HG02623 (cell line): Measurements from ENCODE around the gene MAGI1.

Source experiments
- ATAC-seq: cut with Tn5 transposase; IDR thresholded peaks from one replicate; pipeline ENCODE4 v1.9.1; 2021; ENCODE audit warnings: moderate library complexity; ENCODE audit not compliant: unreplicated experiment

MAGI1 gene

GRCh38 chr3:65948841-65949573 lies 89.7 kb downstream of the MAGI1 start:
- ATAC-seq, result no peak

GRCh38 chr3:65946438-65946837 lies 92.3 kb downstream of the MAGI1 start:
- ATAC-seq, result no peak

GRCh38 chr3:65945953-65946352 lies 92.8 kb downstream of the MAGI1 start:
- ATAC-seq, result no peak

- ATAC-seq, result no peak
Observed at GRCh38 chr3:65945480-65945879, 93.2 kb downstream of the MAGI1 start.

GRCh38 chr3:65944252-65944651 lies 94.5 kb downstream of the MAGI1 start:
- no peak for ATAC-seq

GRCh38 chr3:65939801-65940246 lies 98.9 kb downstream of the MAGI1 start:
- no peak for ATAC-seq

- no peak for ATAC-seq
Observed at GRCh38 chr3:65939184-65939583, 99.5 kb downstream of the MAGI1 start.

- ATAC-seq, result no peak
Observed at GRCh38 chr3:65938676-65939075, 100.0 kb downstream of the MAGI1 start.

GRCh38 chr3:65938147-65938546 lies 100.6 kb downstream of the MAGI1 start:
- no peak for ATAC-seq

GRCh38 chr3:65936908-65937638 lies 101.6 kb downstream of the MAGI1 start:
- no peak for ATAC-seq

- no peak for ATAC-seq
Observed at GRCh38 chr3:65935724-65936123, 103.0 kb downstream of the MAGI1 start.

- ATAC-seq, result no peak
Observed at GRCh38 chr3:65930648-65931047, 108.1 kb downstream of the MAGI1 start.

GRCh38 chr3:65928110-65928509 lies 110.6 kb downstream of the MAGI1 start:
- no peak for ATAC-seq

GRCh38 chr3:65927576-65927975 lies 111.1 kb downstream of the MAGI1 start:
- ATAC-seq, result no peak

GRCh38 chr3:65925254-65925954 lies 113.3 kb downstream of the MAGI1 start:
- no peak for ATAC-seq

- ATAC-seq, result no peak
Observed at GRCh38 chr3:65924762-65925161, 114.0 kb downstream of the MAGI1 start.

- no peak for ATAC-seq
Observed at GRCh38 chr3:65922441-65922840, 116.3 kb downstream of the MAGI1 start.

- no peak for ATAC-seq
Observed at GRCh38 chr3:65919826-65920225, 118.9 kb downstream of the MAGI1 start.

- no peak for ATAC-seq
Observed at GRCh38 chr3:65915477-65915876, 123.2 kb downstream of the MAGI1 start.

GRCh38 chr3:65914740-65915367 lies 123.9 kb downstream of the MAGI1 start:
- ATAC-seq, result no peak

GRCh38 chr3:65914032-65914739 lies 124.5 kb downstream of the MAGI1 start:
- no peak for ATAC-seq
